HCT116 (cell line): ENCODE measurements around the gene AOPEP.

Experiments
- CEBPB ChIP-seq: IDR thresholded peaks from 2 replicates; pipeline ENCODE4 v1.6.1; 2012; ENCODE audit warnings: low read depth
- CTCF ChIP-seq, 3 experiments: fragments of 200-600 bp in 1 of 3; sonication (generic) in 1 of 3; IDR thresholded peaks in 2 of 3; conservative IDR thresholded peaks in 1 of 3; 2 replicates each; pipeline ENCODE4 v1.5.1; 2012 to 2017; ENCODE audit warnings: low read depth in 2 of 3, low read length in 2 of 3, antibody characterized with exemption in 1 of 3, borderline replicate concordance in 1 of 3, control low read depth in 1 of 3, mild to moderate bottlenecking in 1 of 3, mixed read lengths in 1 of 3, mixed run types in 1 of 3, moderate library complexity in 1 of 3; ENCODE audit not compliant: insufficient read depth in 1 of 3
- POLR2AphosphoS5 ChIP-seq: IDR thresholded peaks from 2 replicates; pipeline ENCODE4 v1.6.1; 2011; ENCODE audit warnings: mild to moderate bottlenecking, low read depth, low read length, moderate library complexity
- SRF ChIP-seq: IDR thresholded peaks from 2 replicates; pipeline ENCODE4 v1.6.1; 2012; ENCODE audit warnings: low read depth
- YY1 ChIP-seq: IDR thresholded peaks from 2 replicates; pipeline ENCODE4 v1.6.1; 2011; ENCODE audit warnings: low read length, low read depth, moderate library complexity, mild to moderate bottlenecking; ENCODE audit not compliant: insufficient replicate concordance; ENCODE audit errors: extremely low read depth
- ZNF274 ChIP-seq: fragments of 200-500 bp; sonication (Bioruptor generic); IDR thresholded peaks from 2 replicates; pipeline ENCODE4 v1.6.1; 2014; ENCODE audit warnings: mild to moderate bottlenecking, low read depth, low read length, inconsistent platforms
- TF ChIP-seq, protein P1 (sequence below): IDR thresholded peaks from 2 replicates; pipeline ENCODE4 v1.6.1; 2011; ENCODE audit warnings: mild to moderate bottlenecking, low read length, moderate library complexity; ENCODE audit not compliant: insufficient replicate concordance; ENCODE audit errors: extremely low read depth

- no peak for TF ChIP-seq POLR2AphosphoS5
- TF ChIP-seq ZNF274: no peak
- no peak for TF ChIP-seq CTCF (IDR thresholded peaks at IDR 0.05 in 2 of 3, conservative IDR thresholded peaks at IDR 0.05 in 1 of 3; ENCODE audit: borderline replicate concordance in 1 of 3, insufficient read depth in 1 of 3, low read depth in 2 of 3, low read length in 2 of 3)
- TF ChIP-seq CEBPB: no peak
- TF ChIP-seq SRF: no peak
- TF ChIP-seq, protein P1, sequence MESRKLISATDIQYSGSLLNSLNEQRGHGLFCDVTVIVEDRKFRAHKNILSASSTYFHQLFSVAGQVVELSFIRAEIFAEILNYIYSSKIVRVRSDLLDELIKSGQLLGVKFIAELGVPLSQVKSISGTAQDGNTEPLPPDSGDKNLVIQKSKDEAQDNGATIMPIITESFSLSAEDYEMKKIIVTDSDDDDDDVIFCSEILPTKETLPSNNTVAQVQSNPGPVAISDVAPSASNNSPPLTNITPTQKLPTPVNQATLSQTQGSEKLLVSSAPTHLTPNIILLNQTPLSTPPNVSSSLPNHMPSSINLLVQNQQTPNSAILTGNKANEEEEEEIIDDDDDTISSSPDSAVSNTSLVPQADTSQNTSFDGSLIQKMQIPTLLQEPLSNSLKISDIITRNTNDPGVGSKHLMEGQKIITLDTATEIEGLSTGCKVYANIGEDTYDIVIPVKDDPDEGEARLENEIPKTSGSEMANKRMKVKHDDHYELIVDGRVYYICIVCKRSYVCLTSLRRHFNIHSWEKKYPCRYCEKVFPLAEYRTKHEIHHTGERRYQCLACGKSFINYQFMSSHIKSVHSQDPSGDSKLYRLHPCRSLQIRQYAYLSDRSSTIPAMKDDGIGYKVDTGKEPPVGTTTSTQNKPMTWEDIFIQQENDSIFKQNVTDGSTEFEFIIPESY: no peak
- TF ChIP-seq YY1: no peak
Observed at GRCh38 chr9:95001720-95002119, 275.2 kb downstream of the AOPEP start.
